HUES6 (cell line): ENCODE measurements around the gene SPATA13.
"Not testable (repeated sequence)": the region's sequence is repeated elsewhere in the genome, so short reads cannot be mapped to it uniquely, and the experiment has no call there.

Experiments
- H3K27ac ChIP-seq: 2 replicates; pipeline ENCODE4 v1.7.0; 2013; ENCODE audit warnings: low read depth, mild to moderate bottlenecking, low read length, inconsistent platforms
- H3K27me3 ChIP-seq: 2 replicates; pipeline ENCODE4 v1.6.1; 2013; ENCODE audit warnings: low read length; ENCODE audit not compliant: control insufficient read depth, insufficient read depth
- H3K36me3 ChIP-seq: 2 replicates; pipeline ENCODE4 v1.6.1; 2013; ENCODE audit warnings: low read length; ENCODE audit not compliant: control insufficient read depth, insufficient read depth
- H3K4me1 ChIP-seq: 2 replicates; pipeline ENCODE4 v1.6.1; 2013; ENCODE audit warnings: low read length; ENCODE audit not compliant: control insufficient read depth, insufficient read depth
- H3K4me3 ChIP-seq: 2 replicates; pipeline ENCODE4 v1.5.1; 2013; ENCODE audit warnings: low read depth, low read length
- H3K9ac ChIP-seq: one replicate; pipeline ENCODE4 v1.6.1; 2013; ENCODE audit warnings: mild to moderate bottlenecking, low read length
- H3K9me3 ChIP-seq: 2 replicates; pipeline ENCODE4 v1.6.1; 2013; ENCODE audit warnings: low read depth, low read length; ENCODE audit not compliant: control insufficient read depth, insufficient read depth

The SPATA13 gene

DNA sequence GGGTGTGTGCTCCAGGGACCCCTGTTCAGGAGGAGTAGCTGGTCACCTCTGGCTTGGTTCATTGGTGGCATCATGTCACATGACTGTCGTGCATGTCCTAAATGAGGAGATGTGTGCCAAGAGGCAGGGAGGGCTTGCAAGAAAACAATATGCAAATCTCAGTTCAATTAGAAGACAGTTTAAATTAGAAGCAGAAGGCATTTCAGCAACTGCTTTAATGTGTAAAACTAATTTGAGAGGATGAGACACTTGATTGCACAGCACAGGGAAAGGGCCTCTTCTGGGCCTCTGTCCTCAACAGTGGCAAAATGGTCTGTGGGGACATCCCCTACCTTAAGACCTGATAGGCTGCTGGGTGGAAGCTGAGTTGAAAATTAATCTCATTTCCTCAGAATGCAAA is 54.6 kb downstream of the SPATA13 start:
- no peaks in the 10 kb centered on the region for H3K9me3 ChIP-seq
- no peaks in the 10 kb centered on the region for H3K27me3 ChIP-seq
- no peak overlapping the region for H3K4me3 ChIP-seq
- peaks cover 33% of the 10 kb centered on the region for H3K4me1 ChIP-seq
- H3K27ac ChIP-seq, result no peak overlapping the region
- H3K36me3 ChIP-seq, result peaks cover 2% of the 10 kb centered on the region; the same call in 1 of the 2 replicates
- H3K9ac ChIP-seq, result no peak overlapping the region

DNA sequence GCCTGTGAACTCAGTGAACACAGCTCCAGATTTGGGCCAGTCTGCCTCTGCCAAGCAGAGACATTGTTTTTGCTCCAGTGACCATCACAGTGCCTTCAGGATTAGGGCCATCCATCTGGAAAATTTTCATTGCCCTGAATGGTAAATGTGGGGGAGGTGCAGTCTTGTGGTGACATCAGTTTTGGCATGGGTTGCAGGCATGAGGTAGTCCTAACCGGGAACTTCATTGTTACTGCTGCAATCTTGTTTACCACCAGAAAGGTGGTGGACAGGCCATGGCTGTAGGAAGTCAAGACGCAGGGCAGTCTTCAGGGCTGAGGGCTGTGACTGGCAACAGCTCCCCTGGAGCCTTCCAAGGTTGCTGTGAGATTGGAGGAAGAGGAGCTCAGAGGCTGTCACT is 55.2 kb downstream of the SPATA13 start:
- Histone ChIP-seq H3K27ac (no peak overlapping the region), H3K9me3 (no peaks in the 10 kb centered on the region), H3K4me1 (peaks cover 33% of the 10 kb centered on the region)

GRCh38 chr13:24216176-24216575 is 55.7 kb downstream of the SPATA13 start:
- Histone ChIP-seq H3K9me3 (no peaks in the 10 kb centered on the region), H3K27me3 (no peaks in the 10 kb centered on the region), H3K4me3 (no peak overlapping the region), H3K9ac (no peak overlapping the region), H3K4me1 (peaks cover 33% of the 10 kb centered on the region), H3K36me3 (peaks cover 2% of the 10 kb centered on the region; the same call in 1 of the 2 replicates), H3K27ac (no peak overlapping the region)

More for the DNA sequence above, 55.2 kb downstream of the SPATA13 start:
- no peak overlapping the region for H3K9ac ChIP-seq
- H3K36me3 ChIP-seq, result peaks cover 2% of the 10 kb centered on the region; the same call in 1 of the 2 replicates
- no peaks in the 10 kb centered on the region for H3K27me3 ChIP-seq
- H3K4me3 ChIP-seq, result no peak overlapping the region

DNA sequence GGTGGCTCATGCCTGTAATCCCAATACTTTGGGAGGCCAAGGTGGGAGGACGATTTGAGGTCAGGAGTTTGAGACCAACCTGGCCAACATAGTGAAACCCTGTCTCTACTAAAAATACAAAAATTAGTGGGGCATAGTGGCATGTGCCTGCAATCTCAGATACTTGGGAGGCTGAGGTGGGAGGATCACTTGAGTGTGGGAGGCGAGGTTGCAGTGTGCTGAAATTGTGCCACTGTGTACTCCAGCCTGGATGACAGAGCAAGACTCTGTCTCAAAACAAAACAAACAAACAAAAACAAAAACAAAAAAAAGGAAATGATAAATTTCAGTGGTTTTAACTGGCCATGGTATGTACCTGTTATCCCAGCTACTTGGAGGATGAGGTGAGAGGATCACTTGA is 56.3 kb downstream of the SPATA13 start:
- not testable (repeated sequence) for H3K9ac ChIP-seq, H3K27ac ChIP-seq, H3K27me3 ChIP-seq, H3K9me3 ChIP-seq, H3K4me3 ChIP-seq, H3K36me3 ChIP-seq
- H3K4me1 ChIP-seq, result peaks cover 33% of the 10 kb centered on the region

DNA sequence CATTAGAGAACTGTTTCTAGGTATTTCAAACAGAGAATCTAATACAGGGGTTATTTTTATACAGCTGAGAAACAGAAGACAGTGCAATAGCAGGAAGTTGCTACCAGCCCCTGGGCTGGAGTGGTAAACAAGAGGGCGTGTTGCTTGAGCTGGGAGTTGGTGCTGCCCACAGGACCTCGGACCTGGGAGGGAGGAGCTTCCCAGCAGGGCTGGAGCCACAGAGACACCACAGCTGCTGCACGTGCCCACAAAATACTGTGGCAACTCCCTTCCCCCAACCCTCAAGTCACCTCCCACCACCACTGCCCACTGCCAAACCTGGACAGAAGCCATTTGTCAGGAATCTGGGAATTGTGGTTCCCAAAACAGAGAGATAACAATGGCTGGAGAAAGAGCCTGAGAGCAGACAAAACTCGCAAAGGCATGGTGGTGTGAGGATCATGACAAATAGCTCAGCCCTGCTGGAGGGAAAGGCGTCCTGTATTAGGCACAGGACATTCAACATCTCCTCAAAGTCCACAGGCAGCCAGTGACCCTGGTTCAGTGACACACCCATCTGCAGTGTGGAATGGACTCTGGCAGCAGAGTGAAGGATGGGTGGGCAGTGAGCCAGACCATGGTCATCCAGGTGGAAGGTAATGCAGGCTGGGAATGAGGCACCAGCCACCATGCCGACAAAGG is 57.2 kb downstream of the SPATA13 start:
- Histone ChIP-seq H3K27me3 (no peaks in the 10 kb centered on the region), H3K9ac (no peak overlapping the region), H3K4me1 (peaks cover 27% of the 10 kb centered on the region), H3K36me3 (peaks cover 2% of the 10 kb centered on the region; the same call in 1 of the 2 replicates), H3K9me3 (no peaks in the 10 kb centered on the region), H3K27ac (no peak overlapping the region), H3K4me3 (no peak overlapping the region)

- Histone ChIP-seq H3K36me3 (peaks cover 4% of the 10 kb centered on the region), H3K27ac (no peak overlapping the region), H3K9ac (no peak overlapping the region), H3K27me3 (no peaks in the 10 kb centered on the region), H3K4me1 (peaks cover 25% of the 10 kb centered on the region), H3K9me3 (no peaks in the 10 kb centered on the region), H3K4me3 (no peak overlapping the region)
These were observed 57.8 kb downstream of the SPATA13 start for GRCh38 chr13:24218338-24218737.

DNA sequence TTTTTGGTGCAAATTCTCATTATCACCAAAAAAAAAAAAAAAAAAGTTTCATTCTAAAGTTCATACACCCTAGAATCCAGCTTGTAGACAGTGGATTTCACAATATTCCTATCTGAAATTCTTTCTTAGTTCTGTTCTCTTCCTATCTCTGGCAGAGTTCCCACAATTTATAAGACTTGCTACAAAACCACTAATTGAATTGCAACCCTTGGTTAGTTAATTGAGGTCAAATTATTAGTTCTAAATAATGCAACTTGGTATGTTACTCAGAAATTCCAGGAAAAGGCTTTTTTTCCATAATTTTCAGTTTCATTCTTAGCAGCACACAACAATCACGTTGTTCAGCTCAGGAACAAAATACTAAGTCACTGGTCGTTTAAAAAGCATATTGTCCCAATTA is 58.5 kb downstream of the SPATA13 start:
- Histone ChIP-seq H3K27me3 (no peaks in the 10 kb centered on the region), H3K4me3 (no peak overlapping the region), H3K4me1 (peaks cover 25% of the 10 kb centered on the region), H3K9ac (no peak overlapping the region), H3K9me3 (no peaks in the 10 kb centered on the region), H3K36me3 (peaks cover 9% of the 10 kb centered on the region), H3K27ac (no peak overlapping the region)

GRCh38 chr13:24220086-24220703 is 59.7 kb downstream of the SPATA13 start:
- H3K27me3 ChIP-seq, result no peaks in the 10 kb centered on the region
- no peak overlapping the region for H3K9ac ChIP-seq
- H3K36me3 ChIP-seq, result peaks cover 13% of the 10 kb centered on the region
- H3K4me1 ChIP-seq, result peaks cover 22% of the 10 kb centered on the region
- no peak overlapping the region for H3K27ac ChIP-seq
- no peaks in the 10 kb centered on the region for H3K9me3 ChIP-seq
- H3K4me3 ChIP-seq, result no peak overlapping the region

DNA sequence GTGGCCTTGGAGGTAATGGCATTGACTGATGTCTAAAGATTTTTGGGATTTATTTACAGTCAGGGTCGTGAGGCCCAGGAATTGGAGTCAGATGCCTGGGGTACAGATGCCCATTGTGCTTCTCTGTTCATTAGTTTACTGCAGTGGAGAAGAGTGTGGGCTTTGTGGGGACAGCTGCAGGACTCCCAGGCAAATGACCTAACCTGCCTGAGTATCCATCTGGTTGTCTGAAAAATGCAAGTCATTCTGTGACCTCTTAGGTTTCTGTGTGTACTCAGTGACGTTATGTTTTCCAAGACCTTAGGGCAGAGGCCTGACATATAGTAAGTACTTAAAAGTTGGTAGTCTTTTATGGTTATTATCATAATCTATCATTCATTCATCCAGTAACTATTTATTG is 60.5 kb downstream of the SPATA13 start:
- Histone ChIP-seq H3K36me3 (peaks cover 13% of the 10 kb centered on the region), H3K27ac (no peak overlapping the region), H3K4me3 (no peak overlapping the region), H3K9ac (no peak overlapping the region), H3K9me3 (no peaks in the 10 kb centered on the region), H3K4me1 (peaks cover 22% of the 10 kb centered on the region), H3K27me3 (no peaks in the 10 kb centered on the region)

DNA sequence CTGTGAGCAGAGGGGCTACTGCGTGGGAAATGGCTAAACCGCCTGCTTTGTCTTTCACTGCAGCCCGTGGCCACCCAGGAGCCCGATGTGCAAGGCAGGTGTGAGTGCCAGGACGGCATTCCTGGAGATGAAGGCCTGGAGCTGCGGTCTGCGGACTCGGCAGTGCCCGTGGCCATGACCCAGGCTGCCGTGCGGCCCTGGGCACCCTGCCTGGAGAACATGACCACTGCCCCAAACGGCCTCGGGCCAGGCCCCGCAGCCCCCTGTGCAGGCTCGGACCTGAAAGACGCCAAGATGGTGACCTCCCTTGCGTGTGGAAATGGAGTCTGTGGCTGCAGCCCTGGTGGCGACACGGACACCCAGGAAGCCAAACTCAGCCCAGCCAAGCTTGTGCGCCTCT is 62.2 kb downstream of the SPATA13 start:
- no peaks in the 10 kb centered on the region for H3K27me3 ChIP-seq
- peaks cover 22% of the 10 kb centered on the region for H3K4me1 ChIP-seq
- H3K36me3 ChIP-seq, result peaks cover 13% of the 10 kb centered on the region
- no peak overlapping the region for H3K27ac ChIP-seq
- no peaks in the 10 kb centered on the region for H3K9me3 ChIP-seq
- no peak overlapping the region for H3K9ac ChIP-seq
- H3K4me3 ChIP-seq, result no peak overlapping the region

DNA sequence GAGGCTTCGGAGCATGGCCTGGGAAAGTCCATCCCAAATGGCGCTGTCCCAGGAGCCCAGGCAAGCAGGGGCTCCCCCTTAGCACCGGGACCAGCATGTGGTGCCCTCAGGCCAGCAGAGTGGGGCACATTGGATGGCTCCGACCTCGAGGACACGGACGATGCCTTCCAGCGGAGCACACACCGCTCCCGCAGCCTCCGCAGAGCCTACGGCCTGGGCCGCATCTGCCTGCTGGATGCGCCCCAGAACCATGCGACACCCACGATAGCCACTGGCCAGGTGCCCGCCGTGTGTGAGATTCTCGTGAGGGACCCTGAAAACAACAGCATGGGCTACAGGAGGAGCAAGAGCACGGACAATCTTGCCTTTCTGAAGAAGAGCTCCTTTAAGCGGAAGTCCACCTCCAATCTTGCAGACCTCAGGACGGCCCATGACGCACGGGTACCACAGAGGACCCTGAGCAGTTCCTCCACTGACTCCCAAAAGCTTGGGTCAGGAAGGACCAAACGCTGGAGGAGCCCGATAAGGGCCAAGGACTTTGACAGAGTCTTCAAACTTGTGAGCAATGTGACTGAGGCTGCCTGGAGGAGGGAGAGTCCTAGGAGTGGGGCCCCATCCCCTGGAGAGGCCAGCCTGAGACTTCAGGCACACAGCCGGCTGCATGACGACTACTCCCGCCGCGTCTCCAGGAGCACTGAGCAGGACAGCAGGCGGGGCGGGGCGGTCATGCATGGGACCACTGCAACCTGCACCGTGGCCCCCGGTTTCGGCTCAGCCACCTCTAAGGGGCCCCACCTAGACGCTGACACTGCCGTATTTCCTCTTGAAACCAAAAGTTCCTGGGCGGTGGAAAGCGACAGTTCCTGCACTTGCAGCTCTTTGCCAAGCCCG is 63.1 kb downstream of the SPATA13 start:
- no peaks in the 10 kb centered on the region for H3K9me3 ChIP-seq
- H3K9ac ChIP-seq, result no peak overlapping the region
- peaks cover 15% of the 10 kb centered on the region for H3K4me1 ChIP-seq
- H3K36me3 ChIP-seq, result peaks cover 13% of the 10 kb centered on the region
- no peak overlapping the region for H3K4me3 ChIP-seq
- H3K27me3 ChIP-seq, result no peaks in the 10 kb centered on the region
- no peak overlapping the region for H3K27ac ChIP-seq
